Colon (tissue), 2 donors: ENCODE results near the gene SMIM14.

Source experiments
- FAIRE-seq: peaks from 2 replicates; lab custom pipeline; 2012; peaks lifted over from hg19 to GRCh38; lab: Jason Lieb, UNC
- donor health status: control.
- donor health status: control.

Gene SMIM14

GRCh38 chr4:39497909-39498726 lies 140.5 kb downstream of the SMIM14 start:
- FAIRE-seq = no peak
